Liver (tissue), 3 donors: ENCODE data around the gene HMHB1.

ENCODE experiments used
- CTCF ChIP-seq: fragments of 150-350 bp; IDR thresholded peaks from 2 replicates; pipeline ENCODE4 v1.5.1; 2017; ENCODE audit warnings: improper control_type of control experiment, low read depth, low read length; ENCODE audit not compliant: missing input control
- EGR1 ChIP-seq, 2 donors: IDR thresholded peaks; 2 replicates each; pipeline ENCODE4 v1.6.1; 2016 to 2018; ENCODE audit warnings: antibody characterized with exemption in 2 of 2, low read depth in 2 of 2
- GABPA ChIP-seq, 2 donors: IDR thresholded peaks in 1 of 2; conservative IDR thresholded peaks in 1 of 2; 2 replicates each; pipeline ENCODE4 v1.6.1; 2016; ENCODE audit warnings: antibody characterized with exemption in 2 of 2, mild to moderate bottlenecking in 1 of 2, moderate library complexity in 1 of 2
- MAX ChIP-seq: IDR thresholded peaks from 2 replicates; pipeline ENCODE4 v1.6.1; 2016; ENCODE audit warnings: antibody characterized with exemption
- NR2F2 ChIP-seq: IDR thresholded peaks from 2 replicates; pipeline ENCODE4 v1.6.1; 2016; ENCODE audit warnings: antibody characterized with exemption
- RAD21 ChIP-seq, 2 donors: IDR thresholded peaks; 2 replicates each; pipeline ENCODE4 v1.6.1; 2016; ENCODE audit warnings: antibody characterized with exemption in 2 of 2, mild to moderate bottlenecking in 2 of 2
- REST ChIP-seq: IDR thresholded peaks from 2 replicates; pipeline ENCODE4 v1.6.1; 2016; ENCODE audit warnings: antibody characterized with exemption, mild to moderate bottlenecking
- SP1 ChIP-seq: IDR thresholded peaks from 2 replicates; pipeline ENCODE4 v1.6.1; 2018; ENCODE audit warnings: antibody characterized with exemption, mild to moderate bottlenecking
- TAF1 ChIP-seq: conservative IDR thresholded peaks from 2 replicates; pipeline ENCODE4 v1.6.1; 2016; ENCODE audit warnings: antibody characterized with exemption, mild to moderate bottlenecking
- donor health status: healthy.
- donor health status: healthy.

- TF ChIP-seq SP1 (no peak), GABPA (IDR thresholded peaks at IDR 0.05 in 1 of 2, conservative IDR thresholded peaks at IDR 0.05 in 1 of 2) (no peak), CTCF (no peak), MAX (no peak), REST (no peak), NR2F2 (no peak), EGR1 (IDR thresholded peaks at IDR 0.05; ENCODE audit: low read depth in 2 of 2) (no peak), RAD21 (IDR thresholded peaks at IDR 0.05) (no peak), TAF1 (no peak)
Observed at GRCh38 chr5:143843461-143843860, 31.5 kb downstream of the HMHB1 start.
